GM18526 (cell line): Measurements from ENCODE around the gene ATP1A4.

Experiments used
- POLR2A ChIP-seq: IDR thresholded peaks from 3 replicates; pipeline ENCODE4 v1.6.1; 2011; ENCODE audit not compliant: insufficient read length; ENCODE audit errors: extremely low read depth

ATP1A4 gene

DNA sequence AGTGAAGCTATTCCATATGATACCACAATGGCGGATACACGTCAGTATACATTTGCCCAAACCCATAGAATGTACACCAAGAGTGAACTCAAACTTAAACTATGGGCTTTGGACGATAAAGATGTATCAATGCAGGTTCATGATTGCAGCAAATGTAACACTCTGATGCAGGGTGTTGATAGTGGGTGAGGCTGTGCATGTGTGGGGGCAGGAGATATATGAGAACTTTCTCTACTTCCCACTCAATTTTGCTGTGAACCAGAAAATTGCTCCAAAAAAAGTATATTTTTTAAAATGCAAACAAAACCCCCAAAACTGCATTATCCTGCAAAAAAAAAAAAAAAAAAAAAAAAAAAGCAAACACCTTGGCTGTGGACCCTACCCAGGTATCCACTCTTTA is 32.5 kb upstream of the ATP1A4 start:
- TF ChIP-seq POLR2A = no peak

GRCh38 chr1:160120797-160121196 is 30.6 kb upstream of the ATP1A4 start:
- no peak for TF ChIP-seq POLR2A

- TF ChIP-seq POLR2A = no peak
These were observed 30.0 kb upstream of the ATP1A4 start for GRCh38 chr1:160121388-160121787.

GRCh38 chr1:160122978-160123495 is 28.4 kb upstream of the ATP1A4 start:
- no peak for TF ChIP-seq POLR2A

DNA sequence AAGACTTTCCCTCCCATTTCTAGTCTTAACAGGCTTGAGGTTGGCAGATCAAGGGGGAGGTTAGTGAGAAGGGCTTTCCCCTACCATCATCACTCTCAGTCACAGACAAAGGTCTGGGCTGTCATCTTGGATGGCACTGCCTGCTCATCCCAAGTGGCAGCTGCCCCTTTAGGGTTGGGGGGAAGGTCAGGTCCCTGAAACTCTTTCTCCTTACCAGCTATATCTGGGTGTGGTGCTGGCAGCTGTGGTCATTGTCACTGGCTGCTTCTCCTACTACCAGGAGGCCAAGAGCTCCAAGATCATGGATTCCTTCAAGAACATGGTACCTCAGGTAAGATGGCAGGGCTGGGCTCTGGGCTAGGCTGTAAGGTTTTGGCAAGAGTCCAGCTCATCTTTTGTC is 27.7 kb upstream of the ATP1A4 start:
- TF ChIP-seq POLR2A = no peak

DNA sequence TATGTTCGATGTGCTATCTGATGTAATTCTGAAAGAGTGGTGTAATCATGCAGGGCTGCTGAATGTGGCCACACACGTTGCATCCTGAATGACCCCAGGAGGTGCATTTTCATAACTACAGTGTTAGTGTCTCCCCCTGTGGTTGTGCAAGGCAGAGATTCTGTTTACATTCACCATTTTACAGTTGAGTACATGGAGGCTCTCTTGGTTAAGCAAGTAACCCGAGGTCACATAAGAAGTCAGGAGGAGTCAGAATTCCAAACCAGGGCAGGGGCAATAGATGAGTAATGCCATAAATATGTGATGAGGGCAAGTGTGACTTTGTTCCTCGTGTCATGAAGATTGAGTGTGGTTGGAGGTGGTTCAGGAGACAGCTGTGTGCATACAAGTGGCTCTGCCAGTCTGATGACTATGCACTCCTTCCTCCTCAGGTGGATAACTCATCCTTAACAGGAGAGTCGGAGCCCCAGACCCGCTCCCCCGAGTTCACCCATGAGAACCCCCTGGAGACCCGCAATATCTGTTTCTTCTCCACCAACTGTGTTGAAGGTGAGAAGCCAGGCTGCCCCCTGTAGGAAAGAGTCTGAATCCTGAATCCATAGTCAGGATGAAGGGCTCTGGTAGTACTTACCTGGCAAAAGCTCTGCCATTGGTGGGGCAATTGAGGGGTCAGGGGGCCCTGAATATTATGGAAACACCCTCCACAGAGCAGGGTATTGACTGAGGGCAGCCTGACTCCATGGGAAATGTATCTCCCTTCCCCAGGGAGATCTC is 26.5 kb upstream of the ATP1A4 start:
- TF ChIP-seq POLR2A = no peak

DNA sequence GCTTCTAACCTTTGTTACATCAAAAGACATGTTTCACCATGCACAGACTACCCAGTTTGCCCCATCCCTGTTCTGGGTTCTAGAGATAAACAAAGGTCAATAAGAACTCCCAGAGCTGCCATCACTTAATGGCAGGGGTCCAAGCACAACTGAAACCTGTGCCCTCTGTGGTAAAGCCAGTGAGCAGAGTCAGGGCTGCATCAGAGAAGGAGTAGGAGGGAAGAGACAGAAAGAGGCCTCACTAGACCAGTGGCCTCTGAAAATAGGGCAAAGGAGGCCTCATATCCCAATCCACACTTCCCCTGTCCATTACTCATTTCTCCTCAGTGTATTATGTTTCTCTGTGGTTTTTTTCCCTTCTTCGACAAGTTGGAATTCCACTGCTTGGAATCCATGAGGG is 25.7 kb upstream of the ATP1A4 start:
- no peak for TF ChIP-seq POLR2A

DNA sequence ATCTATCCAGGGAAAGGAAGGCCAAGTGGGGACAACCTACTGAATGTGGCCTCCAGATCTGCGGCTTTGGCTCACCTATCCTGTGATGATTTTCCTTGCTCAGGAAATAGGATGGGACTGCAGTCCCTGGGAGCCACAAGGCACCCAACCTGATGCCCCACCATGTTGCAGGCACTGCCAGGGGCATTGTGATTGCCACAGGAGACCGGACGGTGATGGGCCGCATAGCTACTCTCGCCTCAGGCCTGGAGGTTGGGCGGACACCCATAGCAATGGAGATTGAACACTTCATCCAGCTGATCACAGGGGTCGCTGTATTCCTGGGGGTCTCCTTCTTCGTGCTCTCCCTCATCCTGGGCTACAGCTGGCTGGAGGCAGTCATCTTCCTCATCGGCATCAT is 24.0 kb upstream of the ATP1A4 start:
- TF ChIP-seq POLR2A = no peak

- no peak for TF ChIP-seq POLR2A
These were observed 23.4 kb upstream of the ATP1A4 start for GRCh38 chr1:160127865-160128523.

DNA sequence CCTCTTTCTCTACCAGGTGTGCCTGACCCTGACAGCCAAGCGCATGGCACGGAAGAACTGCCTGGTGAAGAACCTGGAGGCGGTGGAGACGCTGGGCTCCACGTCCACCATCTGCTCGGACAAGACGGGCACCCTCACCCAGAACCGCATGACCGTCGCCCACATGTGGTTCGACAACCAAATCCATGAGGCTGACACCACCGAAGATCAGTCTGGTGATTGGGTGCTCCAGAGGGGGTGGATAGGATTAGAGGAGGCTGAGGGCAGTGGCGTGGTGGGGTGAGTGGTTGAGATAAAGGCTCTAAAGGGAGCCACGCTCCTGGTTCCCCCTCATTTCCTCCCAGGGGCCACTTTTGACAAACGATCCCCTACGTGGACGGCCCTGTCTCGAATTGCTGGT is 22.8 kb upstream of the ATP1A4 start:
- TF ChIP-seq POLR2A = no peak

- TF ChIP-seq POLR2A = no peak
These were observed 22.4 kb upstream of the ATP1A4 start for GRCh38 chr1:160129046-160129445.

- TF ChIP-seq POLR2A = no peak
These were observed 21.8 kb upstream of the ATP1A4 start for GRCh38 chr1:160129558-160129957.

DNA sequence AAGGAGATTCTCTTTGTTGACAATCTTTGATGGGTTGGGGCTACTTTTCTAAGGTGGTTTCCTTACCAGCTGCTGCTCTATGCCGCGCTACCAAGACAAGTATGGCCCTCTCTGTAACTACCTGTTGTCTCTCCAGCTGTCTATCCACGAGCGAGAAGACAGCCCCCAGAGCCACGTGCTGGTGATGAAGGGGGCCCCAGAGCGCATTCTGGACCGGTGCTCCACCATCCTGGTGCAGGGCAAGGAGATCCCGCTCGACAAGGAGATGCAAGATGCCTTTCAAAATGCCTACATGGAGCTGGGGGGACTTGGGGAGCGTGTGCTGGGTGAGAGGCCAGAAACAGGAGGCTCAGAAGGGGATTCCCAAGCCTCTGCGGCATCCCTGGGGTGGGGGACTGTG is 21.4 kb upstream of the ATP1A4 start:
- TF ChIP-seq POLR2A = no peak

GRCh38 chr1:160130486-160130885 is 20.9 kb upstream of the ATP1A4 start:
- no peak for TF ChIP-seq POLR2A

DNA sequence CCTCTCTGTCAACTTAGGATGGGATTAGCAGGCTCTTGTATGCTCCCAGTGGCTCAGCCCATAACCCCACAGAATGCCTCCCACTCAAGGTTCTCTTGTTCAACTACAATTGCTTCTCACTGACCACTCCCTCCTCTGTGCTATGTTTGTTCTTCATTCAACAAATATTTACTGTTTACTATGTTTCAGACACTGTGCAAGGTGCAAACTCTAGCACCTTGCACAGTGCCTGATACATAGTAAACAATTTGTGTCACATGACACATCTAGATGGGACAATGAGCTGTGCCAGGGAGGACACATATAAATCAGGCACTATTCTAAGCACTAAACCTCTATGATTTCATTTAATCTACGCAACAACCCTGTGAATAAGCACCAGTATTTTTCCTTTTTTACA is 20.5 kb upstream of the ATP1A4 start:
- no peak for TF ChIP-seq POLR2A

DNA sequence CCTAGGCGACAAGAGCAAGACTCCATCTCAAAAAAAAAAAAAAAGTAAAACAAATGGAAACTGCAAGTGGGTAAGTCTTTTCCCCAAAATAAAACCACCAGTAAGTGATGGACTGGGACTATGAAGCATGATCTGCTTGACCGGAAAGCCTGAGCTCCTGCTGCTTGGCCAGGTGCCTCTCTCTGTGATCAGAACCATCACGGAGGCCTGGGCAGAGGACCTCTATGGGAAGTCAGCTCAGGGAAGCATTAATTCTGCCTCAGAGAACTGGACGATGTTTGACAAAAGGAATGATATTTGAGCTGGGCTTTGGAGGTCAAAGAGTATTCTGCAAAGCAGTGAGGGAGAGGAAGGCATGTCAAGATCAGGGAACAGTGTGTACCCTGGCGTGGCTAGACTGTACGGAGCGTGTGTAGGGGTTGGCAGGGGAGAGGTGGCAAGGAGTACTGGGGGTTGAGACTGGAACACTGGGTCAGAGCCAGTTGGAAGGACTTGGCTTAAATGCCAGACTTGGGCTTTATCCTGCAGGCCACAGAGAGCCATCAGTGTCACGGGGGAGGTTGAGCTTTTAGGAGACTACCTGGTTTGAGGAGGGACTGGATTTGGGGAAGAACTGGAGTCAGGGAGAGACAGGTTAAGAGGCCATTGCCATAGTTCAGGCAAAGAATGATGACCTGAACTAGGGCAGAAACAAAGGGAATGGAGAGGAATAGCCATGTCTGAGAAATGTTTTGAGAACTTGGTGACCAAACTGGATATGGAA is 19.4 kb upstream of the ATP1A4 start:
- no peak for TF ChIP-seq POLR2A
